ENCODE results near the gene ATP2B2. TPM values are rescaled to one million over a fixed set of nuclear protein-coding genes. Genes with fewer than 3 reads are reported as not detected.

Gene ATP2B2
- total RNA-seq, 1 experiment from 2014 or later, result not detected

- ChIA-PET CTCF (interaction anchor here (0.9 to 1.7 kb wide), 4 partner anchors 17 to 394 kb away, joined by 3 to 5 read pairs (median 5); no protein-coding TSS in a partner anchor), RAD21 (ENCODE audit: low non-redundant PET in 1 of 2, low total read pairs in 2 of 2, uncharacterized antibody in 2 of 2, unreplicated experiment in 2 of 2) (interaction anchor here in 1 of 2 experiments (0.9 kb wide), 1 partner anchor 13 kb away, joined by 3 read pairs; no protein-coding TSS in a partner anchor), POLR2A (no interaction called here)
- no peak overlapping the region for H3K9ac ChIP-seq (ENCODE audit: low read length)
- H3K4me3 ChIP-seq (replicated peaks in 1 of 2; ENCODE audit: low read depth in 1 of 2, low read length in 2 of 2), result no peak overlapping the region
- H3K36me3 ChIP-seq (ENCODE audit: control insufficient read depth in 1 of 2, insufficient read depth in 2 of 2, low read length in 2 of 2), result no peaks in the 10 kb centered on the region
- H3K9me2 ChIP-seq (ENCODE audit: insufficient read depth), result no peaks in the 10 kb centered on the region
- no peak overlapping the region for H2AFZ ChIP-seq (ENCODE audit: low read depth, low read length, poor library complexity, severe bottlenecking)
- no peaks in the 10 kb centered on the region for H4K20me1 ChIP-seq (ENCODE audit: insufficient read depth)
- H3K27ac ChIP-seq (ENCODE audit: low read depth, low read length), result no peak overlapping the region
- no peaks in the 10 kb centered on the region for H3K9me3 ChIP-seq (ENCODE audit: control insufficient read depth in 1 of 2, insufficient read depth in 1 of 2, low read depth in 1 of 2, low read length in 2 of 2)
- peak; percentile 76 for ATAC-seq
- DNase-seq (ENCODE audit: low read depth, low spot score), result no peak
- intact Hi-C loops (cut with micrococcal nuclease), result loop anchor here (1.0 to 5.0 kb wide), 2 partner anchors 358 to 395 kb away; no protein-coding TSS in a partner anchor
- no peaks in the 10 kb centered on the region for H3K79me2 ChIP-seq (ENCODE audit: insufficient read depth, low read length)
- no peaks in the 10 kb centered on the region for H3K27me3 ChIP-seq (ENCODE audit: insufficient read depth, low read length)
- H3K4me1 ChIP-seq (ENCODE audit: control insufficient read depth in 1 of 2, insufficient read depth in 2 of 2, low read length in 2 of 2), result no peaks in the 10 kb centered on the region
- no peak overlapping the region for H3K4me2 ChIP-seq (ENCODE audit: low read length)
- BruUV-seq (replicated peaks), result no TSS peak
- TF ChIP-seq EZH2 (IDR thresholded peaks at IDR 0.05) (no peak), SP1 (IDR thresholded peaks at IDR 0.05; ENCODE audit: low read depth) (no peak), CEBPB (IDR thresholded peaks at IDR 0.05; ENCODE audit: low read depth) (no peak), CTCF (IDR thresholded peaks at IDR 0.05 in 2 of 3, conservative IDR thresholded peaks at IDR 0.05 in 1 of 3; ENCODE audit: borderline replicate concordance in 1 of 3, insufficient read depth in 1 of 3, low read depth in 2 of 3, low read length in 2 of 3) (peak; percentile 80 to 97 (median 96); a peak in 5 of 6 replicates), RAD21 (IDR thresholded peaks at IDR 0.05; ENCODE audit: low read depth) (peak; percentile 91), JUND (IDR thresholded peaks at IDR 0.05) (no peak), ELF1 (IDR thresholded peaks at IDR 0.05; ENCODE audit: borderline replicate concordance, low read depth) (no peak)
These were observed 161.0 kb downstream of the ATP2B2 start for GRCh38 chr3:10344147-10344943.

Measured in HCT116 (cell line).